ENCODE measurements around the gene CRIP1.

CRIP1 gene

GRCh38 chr14:105495101-105495989, 8.7 kb downstream of the CRIP1 start:
- no peak for DNase-seq

GRCh38 chr14:105495990-105496830, 9.5 kb downstream of the CRIP1 start:
- no peak for DNase-seq

DNA sequence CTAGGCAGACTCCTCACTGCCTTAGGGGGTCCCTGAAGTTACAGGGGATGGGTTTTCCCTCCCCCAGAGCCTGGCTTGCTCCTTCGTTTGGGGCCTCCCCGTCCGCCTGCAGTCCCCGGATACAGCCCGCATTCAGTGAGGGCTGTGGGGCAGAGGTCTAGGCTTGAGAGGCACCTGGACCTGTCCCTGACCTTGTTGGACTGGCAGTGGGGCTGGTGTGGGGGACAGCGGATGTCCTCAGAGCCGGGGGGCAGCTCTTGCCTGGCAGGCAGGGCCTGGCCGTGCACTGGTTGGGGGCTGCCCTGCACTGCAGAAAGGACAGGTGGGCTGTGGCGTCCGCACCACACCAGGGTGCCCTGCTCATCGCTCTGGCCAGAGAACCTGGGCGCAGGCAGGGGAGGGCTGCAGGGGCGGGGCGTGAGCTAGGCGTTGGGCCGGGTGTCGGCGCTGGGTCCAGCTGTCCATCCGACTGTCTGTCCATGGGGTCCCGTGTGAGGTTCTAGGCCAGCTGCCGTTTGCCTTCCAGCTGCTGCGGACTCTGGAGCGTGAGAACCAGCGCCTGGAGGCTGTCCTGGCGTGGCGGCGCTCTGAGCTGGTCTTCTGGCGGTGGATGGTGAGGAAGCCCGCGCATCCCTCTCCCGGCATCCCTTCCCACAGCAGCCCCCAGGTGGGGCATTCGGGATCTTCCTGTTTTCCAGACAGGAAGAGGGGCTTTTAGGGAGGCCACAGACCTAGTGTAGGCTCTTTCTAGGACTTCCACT, 10.3 kb downstream of the CRIP1 start:
- DNase-seq, result no peak

GRCh38 chr14:105497671-105498429, 11.2 kb downstream of the CRIP1 start:
- no peak for DNase-seq

GRCh38 chr14:105498430-105499255, 12.0 kb downstream of the CRIP1 start:
- DNase-seq, result no peak

- DNase-seq, result no peak
Observed at GRCh38 chr14:105499256-105500035, 12.8 kb downstream of the CRIP1 start.

- DNase-seq, result no peak
Observed at GRCh38 chr14:105500036-105500725, 13.5 kb downstream of the CRIP1 start.

- DNase-seq, result no peak
Observed at GRCh38 chr14:105500726-105501101, 14.0 kb downstream of the CRIP1 start.

- no peak for DNase-seq
Observed at GRCh38 chr14:105501504-105502291, 15.0 kb downstream of the CRIP1 start.

- no peak for DNase-seq
Observed at GRCh38 chr14:105502446-105503295, 16.0 kb downstream of the CRIP1 start.

GRCh38 chr14:105503296-105503640, 16.6 kb downstream of the CRIP1 start:
- no peak for DNase-seq

GRCh38 chr14:105503935-105504692, 17.4 kb downstream of the CRIP1 start:
- no peak for DNase-seq

DNA sequence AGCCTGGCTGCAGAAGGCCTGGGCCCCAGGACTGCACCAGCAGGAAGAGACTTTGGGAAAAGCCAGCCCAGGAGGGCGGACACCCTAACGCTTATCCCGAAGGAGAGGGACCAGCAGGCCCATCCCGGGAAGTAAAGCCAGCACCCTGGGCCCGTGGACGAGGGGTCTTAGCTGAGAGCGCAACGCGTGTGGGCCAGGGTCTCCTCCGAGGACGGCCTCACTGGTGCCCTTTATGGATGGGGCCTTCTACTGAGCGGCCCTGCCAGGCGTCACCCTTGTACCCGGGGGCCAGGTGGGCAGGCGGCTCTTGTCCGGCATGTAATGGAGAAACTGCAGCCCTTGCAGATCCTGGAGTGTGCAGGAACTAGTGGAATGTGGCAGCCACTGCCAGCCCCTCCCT, 18.4 kb downstream of the CRIP1 start:
- DNase-seq, result no peak

DNA sequence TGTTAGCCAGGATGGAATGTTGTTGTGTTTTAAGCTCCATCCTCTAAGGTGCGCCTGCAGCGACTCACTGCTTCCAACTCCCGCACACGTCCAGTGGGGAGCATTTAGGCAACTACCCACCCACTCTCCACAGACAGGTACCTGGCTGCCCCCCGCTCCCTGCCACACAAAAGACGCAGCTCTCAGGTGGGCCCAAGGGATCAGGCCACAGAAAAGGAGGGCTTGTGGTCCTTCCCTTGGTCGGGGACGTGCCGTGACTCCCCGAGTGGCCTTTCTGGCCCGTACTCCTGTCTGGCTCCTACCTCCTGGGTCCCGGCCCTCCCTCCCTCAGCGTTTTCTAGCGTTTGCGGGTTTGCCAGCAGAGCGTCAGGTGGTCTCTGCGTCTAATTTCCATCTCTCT, 20.6 kb downstream of the CRIP1 start:
- no peak for DNase-seq

DNA sequence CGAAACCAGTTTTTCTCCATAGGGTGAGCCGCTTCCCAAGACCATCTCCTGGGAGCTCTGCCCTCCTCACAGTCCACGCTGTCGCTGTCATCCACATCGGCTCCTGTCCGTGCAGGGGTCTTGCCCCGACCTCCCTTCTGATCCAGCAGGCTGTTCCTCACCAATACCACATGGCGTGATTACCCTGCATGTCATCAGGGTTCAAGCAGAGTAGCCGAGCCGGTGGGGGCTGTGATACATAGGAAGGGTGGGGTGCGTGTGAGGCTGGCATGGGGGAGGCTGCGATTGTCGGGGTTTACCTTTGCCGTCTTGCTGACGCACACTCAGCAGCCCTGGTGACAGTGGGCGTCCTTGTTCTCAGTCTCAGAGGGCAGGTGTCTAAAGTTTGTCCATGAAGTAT, 21.4 kb downstream of the CRIP1 start:
- DNase-seq, result no peak

- DNase-seq, result no peak
Observed at GRCh38 chr14:105508601-105509000, 21.9 kb downstream of the CRIP1 start.

DNA sequence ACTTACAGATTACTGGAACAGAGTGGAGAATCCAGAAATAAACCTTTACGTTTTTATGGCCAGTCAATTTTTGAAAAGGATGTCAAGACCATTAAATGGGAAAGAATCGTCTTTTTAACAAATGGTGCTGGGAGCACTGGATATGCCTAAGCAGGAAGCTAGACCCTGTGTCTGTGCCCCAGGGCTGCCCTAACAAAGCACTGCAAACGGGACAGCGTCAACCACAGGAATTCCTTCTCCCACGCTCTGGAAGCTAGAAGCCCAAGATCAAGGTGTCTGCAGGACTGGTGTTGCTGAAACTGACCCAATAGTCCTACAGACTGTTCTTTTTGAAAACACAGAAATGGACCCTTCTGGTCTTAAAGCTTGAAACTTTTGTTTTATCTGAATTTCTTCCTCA, 30.4 kb downstream of the CRIP1 start:
- DNase-seq, result no peak

Measured in NCI-H526 (cell line).